Naive B cell (primary cell): ENCODE results near the gene RAD9A. TPM values are rescaled to one million over a fixed set of nuclear protein-coding genes. Genes with fewer than 3 reads are reported as not detected.
A peak's percentile ranks its signal among the peaks of the same experiment; 100 is the strongest.

Experiments used
- ATAC-seq, 2 donors: fragments of 150-1000 bp; cut with Tn5 transposase; 2 replicates each; pipeline ENCODE4 v1.10.0; 2021; ENCODE audit warnings: low read depth in 2 of 2, mild to moderate bottlenecking in 2 of 2, moderate library complexity in 2 of 2
- DNase-seq: peaks from one replicate; pipeline ENCODE4 v3.0.0; 2022
- H3K27ac Mint-ChIP-seq, 6 donors: one replicate each; pipeline ENCODE4 v1.8.0; 2020 to 2022; ENCODE audit warnings: mild to moderate bottlenecking in 6 of 6, mixed read lengths in 6 of 6, moderate library complexity in 5 of 6, inconsistent platforms in 2 of 6
- H3K27me3 Mint-ChIP-seq, 3 donors: one replicate each; pipeline ENCODE4 v1.8.0; 2021 to 2022; ENCODE audit warnings: mixed read lengths in 3 of 3, mild to moderate bottlenecking in 1 of 3
- H3K36me3 Mint-ChIP-seq, 2 donors: one replicate each; pipeline ENCODE4 v1.8.0; 2020 to 2022; ENCODE audit warnings: mixed read lengths in 2 of 2, inconsistent platforms in 1 of 2, mild to moderate bottlenecking in 1 of 2
- H3K4me1 Mint-ChIP-seq, 3 donors: one replicate each; pipeline ENCODE4 v1.8.0; 2020 to 2022; ENCODE audit warnings: mixed read lengths in 3 of 3, inconsistent platforms in 1 of 3, mild to moderate bottlenecking in 1 of 3, moderate library complexity in 1 of 3
- H3K4me3 Mint-ChIP-seq, 8 donors: one replicate each; pipeline ENCODE4 v1.8.0; 2020 to 2022; ENCODE audit warnings: mild to moderate bottlenecking in 8 of 8, mixed read lengths in 8 of 8, moderate library complexity in 8 of 8, inconsistent platforms in 2 of 8
- H3K9me3 Mint-ChIP-seq, 7 donors: one replicate each; pipeline ENCODE4 v1.8.0; 2020 to 2022; ENCODE audit warnings: mixed read lengths in 7 of 7, mild to moderate bottlenecking in 5 of 7, inconsistent platforms in 2 of 7, moderate library complexity in 1 of 7
- polyA plus RNA-seq, 6 donors: library from polyadenylated mRNA; unstranded; fragments of 300-500 nt; fragmentation: Illumina TruSeq; gene quantifications; one replicate each; pipeline ENCODE4 v1.2.3, GENCODE V29; 2021; ENCODE audit warnings: low read depth in 6 of 6

RAD9A gene
- polyA plus RNA-seq, 6 donors from 2014 or later: 6.7 to 17.5 (median 11.0) TPM

- ATAC-seq: peak; percentile 81
- DNase-seq: peak; percentile 99
- Mint-ChIP-seq H3K36me3 (no peaks in the 10 kb centered on the region), H3K9me3 (no peaks in the 10 kb centered on the region), H3K27ac (peak within 1 kb of the TSS; percentile 94 to 100 (median 98)), H3K4me3 (peak within 1 kb of the TSS; percentile 87 to 98 (median 98)), H3K27me3 (no peaks in the 10 kb centered on the region), H3K4me1 (peaks cover 68 to 88% (median 87%) of the 10 kb centered on the region in 3 donors)
Observed at GRCh38 chr11:67353317-67354074, 38.3 kb upstream of the RAD9A start, which contains the start of gene POLD4. Gene POLD4, minus strand, starts transcription at chr11:67353546. Its CDS starts 147 bp downstream, at chr11:67353399.

- no peak for DNase-seq
Observed at GRCh38 chr11:67354075-67355022, 37.4 kb upstream of the RAD9A start.

GRCh38 chr11:67355023-67355793 is 36.6 kb upstream of the RAD9A start:
- Mint-ChIP-seq H3K27me3 (no peaks in the 10 kb centered on the region), H3K4me1 (peaks cover 57 to 80% (median 78%) of the 10 kb centered on the region in 3 donors), H3K27ac (peak overlapping the region; percentile 30 to 99 (median 70)), H3K4me3 (peak overlapping the region in 7 of 8 donors; percentile 6 to 98 (median 84)), H3K9me3 (no peaks in the 10 kb centered on the region), H3K36me3 (no peaks in the 10 kb centered on the region)
- DNase-seq: no peak
- no peak for ATAC-seq

More at GRCh38 chr11:67354075-67355022, 37.4 kb upstream of the RAD9A start:
- ATAC-seq: peak; percentile 2 to 11
- H3K4me3 Mint-ChIP-seq: peak overlapping the region; percentile 87 to 98 (median 98)
- no peaks in the 10 kb centered on the region for H3K27me3 Mint-ChIP-seq
- peaks cover 66 to 87% (median 85%) of the 10 kb centered on the region in 3 donors for H3K4me1 Mint-ChIP-seq
- H3K9me3 Mint-ChIP-seq: no peaks in the 10 kb centered on the region
- H3K36me3 Mint-ChIP-seq: no peaks in the 10 kb centered on the region
- H3K27ac Mint-ChIP-seq: peak overlapping the region; percentile 76 to 100 (median 96)

- DNase-seq (no peak), ATAC-seq (no peak)
- H3K4me1 Mint-ChIP-seq: peaks cover 57 to 75% (median 73%) of the 10 kb centered on the region in 3 donors
- no peaks in the 10 kb centered on the region for H3K9me3 Mint-ChIP-seq
- no peaks in the 10 kb centered on the region for H3K27me3 Mint-ChIP-seq
- H3K36me3 Mint-ChIP-seq: no peaks in the 10 kb centered on the region
- H3K27ac Mint-ChIP-seq: peak overlapping the region in 4 of 6 donors; percentile 54 to 94 (median 76)
- H3K4me3 Mint-ChIP-seq: peak overlapping the region in 6 of 8 donors; percentile 6 to 81 (median 49)
Observed at GRCh38 chr11:67355794-67356386, 35.9 kb upstream of the RAD9A start.

GRCh38 chr11:67356387-67356863 is 35.4 kb upstream of the RAD9A start:
- peak overlapping the region; percentile 1 to 87 (median 80) for H3K4me3 Mint-ChIP-seq

GRCh38 chr11:67356864-67357561 is 34.8 kb upstream of the RAD9A start:
- no peaks in the 10 kb centered on the region for H3K36me3 Mint-ChIP-seq
- DNase-seq (peak; percentile 66), ATAC-seq (no peak)
- peak overlapping the region; percentile 24 to 95 (median 91) for H3K27ac Mint-ChIP-seq
- H3K4me1 Mint-ChIP-seq: peaks cover 62 to 75% (median 74%) of the 10 kb centered on the region in 3 donors
- no peaks in the 10 kb centered on the region for H3K27me3 Mint-ChIP-seq
- peak overlapping the region; percentile 1 to 87 (median 80) for H3K4me3 Mint-ChIP-seq
- no peaks in the 10 kb centered on the region for H3K9me3 Mint-ChIP-seq

More at GRCh38 chr11:67356387-67356863, 35.4 kb upstream of the RAD9A start:
- no peaks in the 10 kb centered on the region for H3K36me3 Mint-ChIP-seq
- H3K4me1 Mint-ChIP-seq: peaks cover 57 to 73% (median 73%) of the 10 kb centered on the region in 3 donors
- no peaks in the 10 kb centered on the region for H3K9me3 Mint-ChIP-seq
- no peaks in the 10 kb centered on the region for H3K27me3 Mint-ChIP-seq
- peak overlapping the region in 5 of 6 donors; percentile 87 to 95 (median 94) for H3K27ac Mint-ChIP-seq
- DNase-seq (no peak), ATAC-seq (no peak)

- H3K4me3 Mint-ChIP-seq: peak overlapping the region; percentile 1 to 87 (median 80)
- no peak for DNase-seq
- H3K4me1 Mint-ChIP-seq: peaks cover 66 to 82% (median 78%) of the 10 kb centered on the region in 3 donors
Observed at GRCh38 chr11:67357831-67358670, 33.7 kb upstream of the RAD9A start.

GRCh38 chr11:67364169-67364568 is 27.6 kb upstream of the RAD9A start:
- DNase-seq (no peak), ATAC-seq (no peak)
- Mint-ChIP-seq H3K36me3 (peaks cover 6 to 18% of the 10 kb centered on the region in 2 donors), H3K27me3 (no peaks in the 10 kb centered on the region), H3K9me3 (no peaks in the 10 kb centered on the region), H3K27ac (peak overlapping the region in 5 of 6 donors; percentile 56 to 96 (median 84)), H3K4me3 (peak overlapping the region in 5 of 8 donors; percentile 77 to 93 (median 86)), H3K4me1 (peaks cover 65 to 84% (median 80%) of the 10 kb centered on the region in 3 donors)

More at GRCh38 chr11:67357831-67358670, 33.7 kb upstream of the RAD9A start:
- Mint-ChIP-seq H3K36me3 (peaks cover 0 to 5% of the 10 kb centered on the region in 2 donors), H3K27ac (peak overlapping the region in 5 of 6 donors; percentile 38 to 94 (median 76)), H3K9me3 (no peaks in the 10 kb centered on the region), H3K27me3 (no peaks in the 10 kb centered on the region)
- no peak for ATAC-seq

- Mint-ChIP-seq H3K36me3 (peaks cover 6 to 18% of the 10 kb centered on the region in 2 donors), H3K4me1 (peaks cover 74 to 89% (median 88%) of the 10 kb centered on the region in 3 donors), H3K27me3 (no peaks in the 10 kb centered on the region), H3K9me3 (no peaks in the 10 kb centered on the region), H3K4me3 (peak overlapping the region; percentile 61 to 93 (median 84)), H3K27ac (peak overlapping the region; percentile 84 to 98 (median 96))
- ATAC-seq: peak; percentile 36 to 43
- no peak for DNase-seq
Observed at GRCh38 chr11:67364783-67365722, 26.7 kb upstream of the RAD9A start.
